DMS53 (cell line): ENCODE data around the gene LRMDA.
A peak's percentile ranks its signal among the peaks of the same experiment; 100 is the strongest.

Experiments used
- DNase-seq: peaks from one replicate; lab custom pipeline; 2025; lab: John Stamatoyannopoulos, UW

Gene LRMDA

DNA sequence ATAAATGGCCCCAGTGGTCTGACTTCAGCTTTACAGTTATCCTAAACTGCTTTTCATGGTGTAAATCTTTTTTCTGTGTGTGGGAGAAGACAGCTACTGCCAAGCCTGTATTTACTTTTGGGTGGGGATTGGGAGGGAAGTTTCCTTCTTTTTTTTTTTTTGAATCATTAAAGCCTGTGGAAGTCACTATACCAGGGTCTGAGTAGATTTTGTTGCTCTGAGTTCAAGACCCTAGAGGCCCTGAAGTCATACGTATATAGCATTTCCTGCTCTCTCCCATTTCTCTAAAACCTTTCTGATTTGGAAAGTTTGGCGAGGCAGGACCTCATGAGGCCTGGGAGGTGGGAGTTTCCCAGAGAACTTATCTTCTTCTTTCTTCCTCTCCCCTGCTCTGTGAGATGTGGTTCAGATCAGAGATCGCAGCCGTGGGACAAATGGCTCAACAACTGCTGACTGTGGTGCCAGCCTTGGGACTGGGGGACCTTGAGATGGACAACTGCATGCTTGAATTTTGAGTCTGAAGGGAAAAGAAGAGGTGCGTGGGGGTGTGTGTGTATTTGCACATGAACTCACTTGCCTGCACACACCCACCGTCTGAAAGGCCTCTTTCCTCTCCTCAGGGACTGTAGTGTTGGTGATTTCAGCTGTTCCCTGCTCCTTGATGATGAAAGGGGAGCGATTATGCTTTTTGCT is 18.1 kb downstream of the LRMDA start:
- DNase-seq: no peak

GRCh38 chr10:75450075-75450445 is 18.6 kb downstream of the LRMDA start:
- DNase-seq: no peak

DNA sequence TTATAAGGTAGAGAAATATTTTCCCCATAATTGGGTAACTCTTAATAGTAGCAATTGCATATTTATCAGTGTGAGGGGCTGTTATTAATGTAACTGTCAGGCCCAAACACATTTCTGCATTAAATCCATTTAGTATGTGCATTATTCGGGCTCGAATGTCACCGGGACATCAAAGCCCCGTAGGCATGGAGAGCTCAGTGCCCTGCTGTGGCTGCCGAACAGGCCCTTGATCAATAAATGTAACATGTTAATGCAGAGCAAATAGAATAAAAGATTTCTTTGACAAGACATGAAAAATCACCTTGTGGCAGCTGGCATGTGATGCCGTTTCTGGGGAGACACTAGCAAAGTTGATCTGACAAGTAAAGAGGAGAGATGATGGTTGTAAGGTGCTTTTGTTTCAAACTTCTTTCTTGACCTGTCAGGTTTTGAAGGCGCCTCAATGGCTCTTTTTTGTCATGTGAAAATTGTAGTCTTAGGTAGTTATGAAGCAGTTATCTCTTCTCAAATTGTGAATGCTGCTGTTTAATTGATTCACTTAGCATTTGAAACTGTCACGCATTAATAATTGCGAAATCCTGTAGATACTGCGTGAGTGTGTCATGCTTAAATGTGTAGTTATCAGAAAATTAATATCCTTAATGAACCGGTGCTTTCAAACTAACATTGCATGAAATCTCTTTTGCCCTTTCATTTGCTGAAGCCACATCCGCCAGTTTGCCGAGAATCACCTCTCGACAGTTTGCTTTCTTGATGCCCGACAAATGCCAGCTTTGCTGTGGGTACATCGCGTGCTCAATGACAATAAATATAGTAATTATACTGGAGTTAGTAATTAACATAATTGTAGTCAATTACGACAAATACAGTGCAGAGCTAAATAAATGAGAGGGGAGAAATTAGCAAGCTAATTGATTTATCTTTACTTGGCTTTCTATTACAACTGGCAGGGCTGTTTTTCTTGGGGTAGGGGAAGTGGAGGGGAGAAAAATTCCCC is 19.5 kb downstream of the LRMDA start:
- no peak for DNase-seq

GRCh38 chr10:75451831-75452230 is 20.4 kb downstream of the LRMDA start:
- no peak for DNase-seq

- peak; percentile 4 for DNase-seq
These were observed 21.6 kb downstream of the LRMDA start for GRCh38 chr10:75452997-75453396.

DNA sequence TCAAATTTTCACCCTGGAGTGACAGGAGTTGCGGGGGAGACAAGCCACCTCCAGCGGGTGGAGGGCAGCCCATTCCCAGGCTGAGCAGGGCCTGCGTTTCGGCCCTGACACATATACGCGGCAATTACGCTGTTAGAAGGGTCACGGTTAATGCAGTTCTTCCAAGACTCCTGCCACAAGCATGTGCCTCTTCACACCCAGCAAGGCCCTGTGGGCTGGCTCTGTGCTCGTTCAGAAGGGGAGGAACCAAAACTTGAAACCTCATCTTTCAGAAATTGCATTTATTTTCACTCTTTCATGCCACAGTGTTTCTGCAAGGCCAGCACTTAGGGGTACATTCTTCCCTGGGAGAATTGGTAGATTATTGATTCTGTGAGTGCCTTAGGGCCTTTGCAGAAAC is 24.7 kb downstream of the LRMDA start:
- DNase-seq: no peak

GRCh38 chr10:75460059-75460458 is 28.6 kb downstream of the LRMDA start:
- no peak for DNase-seq

DNA sequence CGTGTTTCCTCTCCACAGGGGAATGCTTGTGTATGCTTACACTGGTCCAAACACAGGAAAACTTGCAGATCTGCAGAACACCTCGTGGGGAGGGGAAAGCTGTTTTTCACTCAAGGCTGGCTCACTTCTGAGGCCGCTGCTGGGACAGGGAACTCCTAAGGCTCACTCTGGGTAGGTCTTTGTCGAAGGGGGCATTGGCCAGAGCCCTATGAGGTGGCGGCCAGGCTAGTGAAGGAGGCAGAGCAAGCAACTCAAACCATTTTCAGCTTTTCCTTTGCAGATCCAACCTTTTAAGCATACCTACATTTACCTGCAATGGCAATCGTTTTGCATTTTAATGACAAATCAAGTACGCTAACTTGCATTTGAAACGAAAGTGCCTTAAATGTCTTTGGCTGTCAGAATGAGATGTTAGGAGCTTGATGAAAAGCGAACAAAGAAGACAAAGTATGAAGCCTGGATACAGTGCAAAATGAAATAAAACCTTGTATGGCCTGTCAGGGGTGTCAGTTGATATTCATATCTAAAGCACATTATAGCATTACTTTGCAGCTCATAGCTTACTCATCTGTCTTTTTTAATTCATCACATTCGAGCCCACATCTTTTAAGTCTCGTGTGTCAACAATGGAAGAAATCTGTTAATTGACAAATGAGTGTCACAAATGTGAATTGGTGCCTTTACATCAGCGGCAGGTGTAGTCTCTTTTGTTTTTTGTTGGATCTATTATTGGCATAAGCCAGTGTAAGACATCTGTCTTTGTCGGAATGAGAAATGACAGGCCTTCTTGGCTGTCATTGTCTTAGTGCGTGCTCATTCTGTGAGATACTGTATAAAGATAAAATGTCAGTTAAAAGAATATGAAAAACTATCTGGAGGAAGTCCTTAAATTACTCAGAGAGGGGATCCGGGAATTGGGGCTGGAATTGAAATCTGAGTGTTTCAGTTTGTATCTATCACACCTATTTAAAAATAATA is 30.5 kb downstream of the LRMDA start:
- DNase-seq: no peak

DNA sequence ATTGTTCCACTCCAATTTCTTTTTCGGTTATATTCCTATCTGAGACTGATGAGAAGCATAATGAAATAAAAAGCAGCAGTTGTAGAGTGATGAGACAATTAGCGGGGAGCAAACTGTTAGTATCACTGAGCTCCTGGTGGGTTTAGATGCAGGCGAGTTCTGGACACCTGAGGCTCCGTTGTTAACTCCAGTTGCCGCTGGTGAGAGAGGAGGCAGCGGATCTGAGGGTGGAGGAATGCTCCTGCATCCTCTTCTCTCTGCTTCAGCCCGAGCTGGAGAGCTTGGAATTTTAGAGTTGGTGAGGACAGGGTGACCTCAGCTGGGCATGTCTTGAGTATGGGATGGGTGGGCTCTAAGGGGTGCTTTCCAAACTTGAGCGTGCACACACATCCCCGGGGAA is 31.4 kb downstream of the LRMDA start:
- DNase-seq: no peak

DNA sequence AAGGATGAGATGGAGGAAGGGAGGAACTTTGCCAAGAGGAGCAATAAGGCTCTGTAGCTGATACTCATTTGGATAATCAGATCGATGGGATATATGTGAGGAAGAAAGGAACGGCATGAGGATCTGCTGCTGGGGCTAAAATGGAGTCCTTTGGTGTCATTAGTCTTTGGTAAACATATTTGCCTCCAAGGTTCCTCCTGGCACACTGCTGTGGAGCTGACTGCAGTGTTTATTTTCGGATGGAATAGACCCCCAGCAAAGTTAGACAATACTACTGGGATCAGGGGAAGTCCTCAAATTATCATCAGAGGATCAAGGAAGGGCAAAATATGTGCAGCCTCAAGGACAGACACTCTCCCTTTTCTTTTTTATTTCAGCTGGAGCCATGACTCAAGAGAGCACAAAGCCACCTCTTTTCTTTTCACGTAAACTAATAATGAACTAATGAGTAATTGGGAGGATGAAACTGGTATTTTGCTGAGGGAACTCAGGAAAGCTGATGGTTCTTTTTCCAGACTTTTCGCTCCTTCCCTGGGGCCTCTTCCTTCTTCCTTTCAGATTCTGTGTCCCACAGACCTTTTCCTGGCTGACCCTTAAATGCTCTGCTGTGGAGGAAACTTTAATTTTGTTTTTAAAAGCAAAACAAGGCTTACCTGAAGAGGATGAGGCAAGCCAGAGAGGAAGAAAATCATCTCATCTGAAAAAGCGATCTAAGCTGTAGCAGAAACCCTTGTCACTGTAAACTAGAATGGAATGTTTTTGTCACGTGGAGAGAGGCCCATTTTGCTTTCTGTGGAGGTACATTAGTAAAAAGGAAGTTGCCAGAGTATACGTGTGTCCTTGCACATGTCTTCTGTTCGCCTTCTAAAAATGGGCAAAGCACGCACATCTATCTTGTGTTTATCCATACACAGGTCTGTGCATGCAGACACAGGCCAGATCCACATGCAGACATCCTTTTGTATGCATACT is 33.3 kb downstream of the LRMDA start:
- DNase-seq: no peak

DNA sequence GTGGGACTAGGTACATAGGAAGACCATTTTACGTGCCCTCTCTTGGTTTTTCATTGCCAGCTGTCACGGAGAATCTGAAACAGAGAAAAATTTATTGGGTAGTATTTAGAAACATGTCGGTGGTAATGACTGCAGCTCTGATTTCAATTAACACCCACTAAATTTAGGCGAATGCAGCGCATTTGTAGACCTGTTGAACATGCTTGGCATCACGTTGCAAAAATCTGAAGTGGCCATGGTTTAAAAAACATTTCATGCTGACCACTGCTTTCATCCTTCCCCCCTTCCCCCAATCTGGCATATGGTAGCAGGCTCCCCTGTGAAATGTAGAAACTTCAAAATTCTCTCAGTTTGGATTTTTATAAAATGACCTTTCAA is 34.0 kb downstream of the LRMDA start:
- DNase-seq: no peak

GRCh38 chr10:75466001-75466400 is 34.6 kb downstream of the LRMDA start:
- no peak for DNase-seq

GRCh38 chr10:75466886-75467285 is 35.5 kb downstream of the LRMDA start:
- DNase-seq: no peak

- no peak for DNase-seq
These were observed 37.2 kb downstream of the LRMDA start for GRCh38 chr10:75468612-75469005.

- peak; percentile 8 for DNase-seq
These were observed 37.7 kb downstream of the LRMDA start for GRCh38 chr10:75469006-75469616.

DNA sequence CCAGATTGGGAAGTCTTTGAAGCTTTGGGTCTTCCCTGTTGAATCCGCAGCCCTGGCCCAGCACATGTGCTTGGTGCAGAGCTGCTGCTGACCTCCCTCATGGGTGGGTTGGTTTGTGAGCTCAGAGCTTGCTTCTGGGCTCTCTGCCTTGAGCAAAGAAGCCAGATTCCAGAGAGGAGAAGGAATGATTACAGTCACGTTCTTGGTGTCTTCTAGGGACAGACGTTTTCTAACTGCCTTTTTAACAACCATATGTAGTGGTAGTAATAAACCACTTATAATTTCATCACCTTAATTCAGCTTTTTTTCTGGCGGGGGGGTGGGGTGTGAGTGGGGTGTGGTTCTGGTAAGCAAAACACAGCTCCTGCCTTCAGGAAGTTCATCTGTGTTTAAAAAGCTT is 39.5 kb downstream of the LRMDA start:
- no peak for DNase-seq

GRCh38 chr10:75472685-75473084 is 41.3 kb downstream of the LRMDA start:
- no peak for DNase-seq

GRCh38 chr10:75474106-75474505 is 42.7 kb downstream of the LRMDA start:
- DNase-seq: no peak

DNA sequence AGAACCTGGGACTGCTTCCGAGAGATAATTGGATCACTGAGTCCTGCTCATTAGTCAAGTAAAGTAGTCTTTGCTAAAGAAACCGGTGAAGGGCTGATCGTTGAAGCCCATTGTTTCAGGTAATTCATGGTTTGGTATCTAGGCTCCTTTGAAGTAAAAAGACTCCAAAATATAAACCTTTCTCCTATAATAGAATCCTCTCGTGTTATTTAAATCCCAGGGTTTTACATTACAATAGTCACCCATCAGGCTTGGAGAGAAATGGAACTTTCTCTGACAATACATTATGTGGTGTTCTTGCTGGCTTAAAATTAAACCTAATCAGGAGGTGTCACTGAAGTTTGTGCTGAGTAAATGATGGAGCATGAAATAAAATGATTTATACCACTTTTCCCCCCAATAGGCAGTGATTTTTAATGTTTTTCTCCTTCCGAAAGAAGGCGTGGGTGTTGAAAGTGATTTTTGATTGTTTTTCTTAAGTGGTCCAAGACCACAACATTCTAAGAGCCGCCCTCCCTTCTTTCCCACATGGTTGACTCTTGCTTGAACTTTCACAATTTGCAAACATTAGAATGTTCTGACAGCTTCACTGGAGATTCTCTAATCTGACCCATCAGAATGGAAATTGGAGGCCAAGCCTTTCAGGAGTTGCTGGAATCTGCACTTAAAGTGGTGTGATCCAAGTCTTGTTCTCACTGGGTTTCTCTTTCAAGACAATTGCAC is 44.2 kb downstream of the LRMDA start:
- no peak for DNase-seq

DNA sequence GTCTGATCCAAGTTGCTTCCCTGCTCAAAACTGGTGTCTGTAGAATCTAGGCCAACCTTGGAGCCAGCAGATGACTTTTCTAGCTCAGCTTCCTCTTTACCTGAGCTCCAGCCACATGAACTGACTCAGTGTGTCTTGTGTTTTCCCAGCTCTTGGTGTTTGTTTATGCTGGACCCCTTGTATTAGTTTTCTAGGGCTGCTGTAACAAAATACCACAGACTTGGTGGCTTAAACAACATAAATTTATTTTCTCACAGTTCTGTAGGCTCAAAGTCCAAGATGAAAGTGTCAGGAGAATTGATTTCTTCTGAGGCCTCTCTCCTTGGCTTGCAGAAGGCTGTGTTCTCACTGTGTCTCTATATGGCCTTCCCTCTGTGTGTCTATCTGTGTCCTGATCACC is 45.1 kb downstream of the LRMDA start:
- DNase-seq: no peak
